ENCODE measurements around the gene SAFB2.

- TF ChIP-seq, protein P1, sequence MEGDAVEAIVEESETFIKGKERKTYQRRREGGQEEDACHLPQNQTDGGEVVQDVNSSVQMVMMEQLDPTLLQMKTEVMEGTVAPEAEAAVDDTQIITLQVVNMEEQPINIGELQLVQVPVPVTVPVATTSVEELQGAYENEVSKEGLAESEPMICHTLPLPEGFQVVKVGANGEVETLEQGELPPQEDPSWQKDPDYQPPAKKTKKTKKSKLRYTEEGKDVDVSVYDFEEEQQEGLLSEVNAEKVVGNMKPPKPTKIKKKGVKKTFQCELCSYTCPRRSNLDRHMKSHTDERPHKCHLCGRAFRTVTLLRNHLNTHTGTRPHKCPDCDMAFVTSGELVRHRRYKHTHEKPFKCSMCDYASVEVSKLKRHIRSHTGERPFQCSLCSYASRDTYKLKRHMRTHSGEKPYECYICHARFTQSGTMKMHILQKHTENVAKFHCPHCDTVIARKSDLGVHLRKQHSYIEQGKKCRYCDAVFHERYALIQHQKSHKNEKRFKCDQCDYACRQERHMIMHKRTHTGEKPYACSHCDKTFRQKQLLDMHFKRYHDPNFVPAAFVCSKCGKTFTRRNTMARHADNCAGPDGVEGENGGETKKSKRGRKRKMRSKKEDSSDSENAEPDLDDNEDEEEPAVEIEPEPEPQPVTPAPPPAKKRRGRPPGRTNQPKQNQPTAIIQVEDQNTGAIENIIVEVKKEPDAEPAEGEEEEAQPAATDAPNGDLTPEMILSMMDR (IDR thresholded peaks at IDR 0.05; ENCODE audit: low read length): no peak
- TF ChIP-seq EZH2 (IDR thresholded peaks at IDR 0.05; ENCODE audit: borderline replicate concordance, low read length): no peak
These were observed 43.3 kb downstream of the SAFB2 start for GRCh38 chr19:5579286-5579685.
